MV-4-11 (cell line): Measurements from ENCODE around the gene FMO2.

Source experiments
- DNase-seq: peaks from one replicate; lab custom pipeline; 2025; lab: John Stamatoyannopoulos, UW

The FMO2 gene

DNA sequence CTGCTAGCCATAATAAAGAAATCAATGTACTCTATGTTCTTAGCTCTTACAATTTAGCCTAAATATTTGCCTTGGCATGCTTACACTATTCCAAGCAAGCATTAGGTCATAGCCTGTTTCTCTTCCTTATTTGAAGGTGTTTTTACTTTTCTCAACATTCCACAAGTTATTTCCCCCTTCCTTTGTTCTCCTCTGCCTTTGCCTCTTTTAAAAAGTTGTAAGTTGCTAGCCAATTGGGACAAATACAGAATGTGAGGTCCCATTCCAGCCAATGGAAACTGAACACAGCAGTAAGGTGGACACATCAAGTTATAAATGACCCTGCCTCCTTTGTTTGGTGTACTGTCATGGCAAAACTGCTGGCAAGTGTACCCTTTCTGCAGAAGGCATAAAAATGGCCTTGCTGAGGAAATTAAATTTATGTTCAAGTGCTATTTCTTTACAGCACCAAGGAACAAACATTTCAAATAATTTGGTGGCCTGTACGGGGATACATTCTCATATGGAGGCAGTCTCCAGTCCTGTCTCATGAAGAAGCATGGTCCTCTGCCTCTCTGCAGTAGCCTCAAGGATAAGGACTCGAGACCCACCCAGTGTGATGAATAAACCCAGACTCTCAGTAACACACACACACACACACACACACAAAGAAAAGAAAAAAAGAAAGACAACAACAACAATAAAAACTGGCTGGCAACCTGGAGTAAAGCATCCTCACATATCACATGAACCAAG is 34.4 kb downstream of the FMO2 start:
- DNase-seq, result no peak

DNA sequence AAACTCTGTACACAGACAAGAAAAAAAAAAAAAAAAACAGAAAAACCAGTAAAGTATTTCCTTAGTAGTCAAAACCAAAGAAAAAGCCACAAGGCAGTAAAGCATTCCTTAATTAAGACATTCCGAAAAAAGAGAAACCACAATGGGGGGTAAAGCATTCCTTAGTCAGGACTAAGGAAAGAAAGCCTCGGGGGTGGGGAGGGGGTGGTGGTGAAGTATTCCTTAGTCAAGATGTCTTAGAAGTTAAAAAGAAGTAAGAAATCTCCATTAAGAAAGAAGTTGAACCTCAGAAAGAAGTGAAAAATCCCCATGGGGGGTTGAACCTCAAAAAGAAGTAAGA is 35.0 kb downstream of the FMO2 start:
- DNase-seq, result no peak

DNA sequence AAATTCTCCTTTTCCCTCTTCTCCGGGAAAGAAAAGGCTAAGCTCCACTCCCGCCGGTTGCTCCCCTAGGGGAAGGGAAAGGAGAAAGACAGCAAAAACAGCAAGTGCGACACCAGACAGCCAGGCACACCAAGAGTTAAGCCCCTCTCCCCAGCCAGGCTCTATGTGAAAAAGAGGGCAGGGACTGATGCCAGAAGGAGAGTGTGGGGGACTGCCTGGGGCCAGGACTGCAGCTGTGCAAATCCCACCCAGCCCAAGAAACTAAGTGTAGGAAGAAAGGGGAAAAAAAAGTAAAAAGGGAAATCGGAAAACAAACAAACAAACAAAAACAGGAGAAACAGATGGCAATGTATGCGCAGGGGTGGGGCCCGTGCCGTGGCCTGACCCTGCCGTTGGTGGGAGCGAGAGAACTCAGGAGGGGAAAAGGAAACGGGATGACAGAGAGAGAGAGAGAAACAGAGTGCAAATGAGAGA is 35.5 kb downstream of the FMO2 start:
- DNase-seq, result no peak

DNA sequence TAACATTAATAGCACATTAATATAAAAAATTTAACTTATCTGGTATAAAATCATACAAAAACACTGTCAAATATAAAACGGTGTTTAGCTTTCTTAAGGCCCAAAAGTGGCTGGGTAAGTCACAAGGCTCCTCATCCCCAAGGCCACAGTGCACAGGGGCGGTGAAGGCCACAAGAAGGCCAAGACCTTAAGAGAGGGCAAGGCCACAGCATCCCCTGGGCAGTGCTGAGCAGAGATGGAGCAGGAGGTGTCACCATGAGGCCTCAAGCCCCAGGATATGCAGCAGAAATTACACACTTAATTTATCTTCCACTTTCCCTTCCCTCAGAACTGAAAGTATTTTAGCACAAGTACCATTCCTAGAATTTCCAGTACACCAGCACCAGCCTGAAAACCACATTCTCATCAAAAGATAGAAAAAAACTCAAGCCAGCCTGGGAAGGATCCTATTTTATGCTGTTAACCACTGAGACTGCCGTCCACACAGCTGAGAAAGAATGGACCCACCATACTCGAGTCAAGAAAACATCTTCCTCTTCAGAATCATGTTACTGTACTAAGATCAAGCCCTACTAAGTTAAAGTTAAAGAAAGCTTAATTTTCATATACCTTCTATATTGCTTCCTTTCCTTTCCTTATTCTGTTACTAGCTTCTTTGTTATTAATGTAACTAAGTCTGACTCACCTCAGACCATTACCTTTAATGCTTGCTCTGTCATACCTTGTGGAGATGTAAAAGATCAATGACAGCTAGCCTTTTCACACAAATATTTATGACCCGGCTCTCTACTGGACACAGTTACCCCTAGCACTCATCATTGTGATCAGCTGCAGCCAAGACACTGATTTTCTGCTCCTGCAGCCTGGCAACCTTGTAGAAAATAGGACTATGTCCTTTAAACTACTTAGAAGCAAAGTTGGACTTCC is 36.8 kb downstream of the FMO2 start:
- no peak for DNase-seq

DNA sequence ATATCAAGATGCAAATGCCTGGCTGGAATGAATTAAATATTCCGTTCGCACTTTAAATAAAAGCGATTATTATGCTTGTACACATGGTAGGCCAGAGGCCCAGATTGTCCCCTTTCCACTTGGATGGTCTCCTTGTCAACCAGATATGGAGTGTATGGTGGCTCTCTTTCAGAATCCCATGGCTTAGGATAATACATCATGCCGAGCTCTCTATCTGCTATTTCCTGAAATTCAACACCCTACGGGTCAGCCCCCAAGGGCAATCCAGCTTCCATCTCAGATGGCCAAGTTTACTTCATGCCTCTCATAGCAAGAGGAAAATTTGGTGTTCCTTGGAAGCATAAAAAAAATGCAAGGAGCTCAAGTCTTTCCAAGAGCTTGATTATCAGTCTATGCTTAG is 37.8 kb downstream of the FMO2 start:
- no peak for DNase-seq

DNA sequence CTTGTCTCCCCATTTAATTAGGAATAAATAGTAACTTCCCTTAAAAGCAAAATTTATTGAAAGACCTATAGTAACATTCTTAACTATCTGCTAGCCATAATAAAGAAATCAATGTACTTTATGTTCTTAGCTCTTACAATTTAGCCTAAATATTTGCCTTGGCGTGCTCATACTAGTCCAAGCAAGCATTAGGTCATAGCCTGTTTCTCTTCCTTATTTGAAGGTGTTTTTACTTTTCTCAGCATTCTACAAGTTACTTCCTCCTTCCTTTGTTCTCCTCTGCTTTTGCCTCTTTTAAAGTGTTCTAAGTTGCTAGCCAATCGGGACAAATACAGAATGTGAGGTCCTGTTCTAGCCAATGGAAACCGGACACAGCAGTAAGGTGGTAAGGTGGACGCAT is 39.2 kb downstream of the FMO2 start:
- peak; percentile 77 for DNase-seq

DNA sequence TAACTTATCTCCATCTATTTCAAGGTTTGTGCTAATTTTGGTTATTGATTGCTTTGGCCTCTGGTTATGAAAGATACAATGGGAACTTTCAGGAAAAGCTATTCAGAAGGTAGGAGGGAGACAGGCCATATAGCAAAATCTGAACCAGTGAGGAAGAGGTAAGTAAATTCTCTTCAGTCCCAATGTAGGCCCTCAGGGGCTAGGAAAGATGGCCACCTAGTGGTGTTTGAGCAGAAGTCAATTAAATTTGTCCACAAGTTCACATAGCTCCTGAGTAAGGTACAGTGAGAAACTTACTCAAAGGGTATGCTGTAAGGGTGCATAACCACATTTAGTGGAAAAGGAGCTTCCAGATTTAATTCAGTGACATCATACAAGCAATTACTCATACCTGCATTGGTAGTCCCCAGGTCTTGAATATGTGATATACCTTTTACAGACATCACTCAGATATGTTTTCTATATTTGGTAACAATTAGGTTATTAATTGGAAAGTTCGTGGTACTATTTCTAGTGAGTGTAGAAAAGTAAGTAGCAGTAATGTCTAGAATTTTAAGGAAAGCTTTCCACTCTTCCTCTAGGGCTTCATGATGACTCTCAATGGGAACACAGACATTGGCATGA is 41.8 kb downstream of the FMO2 start:
- DNase-seq, result peak; percentile 62

DNA sequence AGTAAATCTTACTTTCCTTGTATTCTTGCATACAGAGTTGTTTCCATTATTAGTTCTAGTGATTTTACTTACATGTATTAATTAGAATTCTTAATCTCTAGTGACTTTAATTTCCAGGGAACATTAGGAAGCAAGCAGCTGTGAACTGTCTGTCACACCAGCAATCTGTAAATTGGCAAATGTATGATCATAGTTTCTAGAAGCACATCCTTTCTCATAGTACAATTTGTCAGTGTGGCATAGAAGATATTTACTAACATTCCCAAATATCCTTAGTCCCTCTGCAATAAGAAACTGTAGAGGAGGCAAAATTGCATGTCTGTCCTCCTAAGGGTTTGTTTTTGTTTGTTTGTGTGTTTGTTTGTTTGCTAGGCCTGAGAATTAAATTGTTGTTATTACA is 46.2 kb downstream of the FMO2 start:
- no peak for DNase-seq

DNA sequence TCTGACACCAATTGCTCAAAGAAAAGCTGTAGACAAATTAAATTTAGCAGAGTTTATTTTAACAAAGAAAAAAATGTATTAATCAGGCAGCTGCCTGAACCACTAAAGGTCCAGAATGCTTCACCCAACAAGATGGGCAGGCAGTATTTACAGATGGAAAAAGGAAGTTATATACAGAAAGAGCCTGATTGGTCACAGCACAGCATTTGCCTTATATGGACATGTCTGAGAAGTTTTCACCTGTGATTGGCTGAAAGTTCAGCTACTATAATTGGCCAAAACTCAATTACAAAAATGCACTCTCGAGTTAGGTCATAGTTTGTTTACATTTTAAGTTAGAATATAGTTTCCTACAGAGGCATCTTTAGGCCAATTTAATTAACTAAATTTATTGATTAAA is 48.1 kb downstream of the FMO2 start:
- DNase-seq, result peak; percentile 16

DNA sequence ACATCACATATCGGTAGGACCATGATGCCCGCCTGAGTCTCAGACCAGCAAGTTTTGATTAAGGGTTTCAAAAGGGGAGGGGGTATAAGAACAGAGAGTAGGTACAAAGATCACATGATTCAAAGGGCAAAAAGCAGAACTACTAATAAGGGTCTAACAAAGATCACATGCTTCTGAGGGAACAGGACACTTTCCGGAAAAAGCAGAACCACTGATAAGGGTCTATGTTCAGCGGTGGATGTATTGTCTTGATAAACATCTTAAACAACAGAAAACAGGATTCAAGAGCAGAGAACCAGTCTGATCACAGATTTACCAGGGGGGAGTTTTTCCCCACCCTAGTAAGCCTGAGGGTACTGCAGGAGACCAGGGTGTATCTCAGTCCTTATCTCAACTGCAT is 51.1 kb downstream of the FMO2 start:
- peak; percentile 5 for DNase-seq

DNA sequence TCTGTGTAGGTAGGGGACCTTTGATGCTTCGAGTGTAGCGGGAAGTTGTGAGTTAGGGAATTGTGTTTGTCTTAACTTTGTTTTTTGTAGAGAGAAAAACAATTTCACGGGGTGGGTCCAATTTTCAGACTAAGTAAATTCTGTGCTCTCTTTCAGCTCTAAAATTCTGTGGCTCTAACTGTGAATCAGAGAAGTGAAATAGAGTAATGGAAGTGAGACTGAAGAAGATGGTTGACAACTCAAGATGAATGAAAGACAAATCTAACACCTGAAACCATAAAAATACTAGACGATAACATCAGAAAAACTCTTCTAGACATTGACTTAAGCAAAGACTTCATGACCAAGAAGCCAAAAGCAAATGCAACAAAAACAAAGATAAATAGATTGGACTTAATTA is 58.8 kb downstream of the FMO2 start:
- no peak for DNase-seq

DNA sequence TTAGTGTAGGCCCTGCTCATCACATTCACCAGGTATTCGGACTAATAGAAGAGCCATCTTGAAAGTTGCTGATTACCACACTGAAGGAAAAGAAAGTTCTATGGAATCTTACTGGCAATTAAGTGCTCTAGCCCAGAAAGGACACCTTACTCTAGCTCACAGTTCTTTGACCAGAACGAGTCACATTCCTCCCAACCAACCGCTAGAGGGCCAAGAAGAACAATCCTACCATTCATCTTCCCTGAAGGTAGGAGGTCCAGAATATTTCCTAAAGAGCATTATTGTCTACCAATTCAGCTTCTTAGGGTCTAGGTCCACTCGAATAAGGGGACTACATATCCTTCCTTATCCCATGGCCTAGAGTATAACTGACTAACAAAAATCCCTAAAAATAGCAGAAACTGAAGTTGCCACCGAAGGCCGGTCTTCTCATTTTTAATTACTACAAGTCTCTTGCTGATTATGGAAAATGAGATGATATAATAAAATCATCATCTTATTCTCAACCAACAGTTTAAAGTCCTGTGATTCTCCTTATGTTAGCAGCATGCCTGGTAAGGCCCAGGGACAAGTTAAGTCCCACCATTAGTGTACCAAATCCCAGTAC is 60.5 kb downstream of the FMO2 start:
- DNase-seq, result peak; percentile 14

DNA sequence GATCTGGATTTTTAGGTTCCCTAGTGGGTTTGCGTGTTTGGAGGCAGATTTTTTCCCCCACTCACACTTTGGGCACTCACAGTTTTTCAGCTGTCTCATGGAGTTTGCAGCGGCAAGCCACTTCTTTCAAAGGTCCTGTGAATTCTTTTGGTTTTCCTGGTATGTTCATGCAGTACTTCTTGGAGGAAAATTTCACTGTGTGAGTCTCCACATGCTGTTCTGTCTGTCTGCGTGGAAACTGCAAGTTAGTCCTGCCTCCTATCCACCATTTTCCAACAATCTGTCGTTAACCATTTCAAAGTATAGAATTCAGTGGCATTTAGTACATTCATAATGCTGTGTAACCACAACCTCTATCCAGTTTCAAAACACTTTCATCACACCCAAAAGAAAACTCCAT is 62.4 kb downstream of the FMO2 start:
- DNase-seq, result peak; percentile 22

DNA sequence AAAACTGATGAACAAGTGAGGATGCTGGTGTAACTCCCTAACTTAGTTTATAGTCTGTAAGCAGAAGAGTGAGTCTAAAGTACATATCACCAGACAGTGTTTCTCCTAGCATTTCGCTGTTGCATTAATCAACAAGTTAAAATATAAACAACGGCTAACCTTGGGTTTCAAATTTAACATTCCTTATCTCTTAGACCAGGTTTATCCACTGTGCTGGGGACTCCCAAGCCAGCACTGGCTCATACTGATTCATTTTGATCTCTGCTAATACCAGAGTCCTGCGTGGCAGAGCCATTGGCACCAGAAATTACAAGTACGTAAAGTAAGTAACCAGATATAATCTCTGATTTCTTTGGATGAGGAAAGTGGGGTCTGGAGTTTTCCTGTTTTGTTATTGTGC is 63.2 kb downstream of the FMO2 start, which contains the start of gene FMO1:
Gene FMO1 (plus strand): TSS at position 193 of the 400 bp plus-strand sequence. CDS start 9,594 bp downstream, outside the sequence.
- no peak for DNase-seq

DNA sequence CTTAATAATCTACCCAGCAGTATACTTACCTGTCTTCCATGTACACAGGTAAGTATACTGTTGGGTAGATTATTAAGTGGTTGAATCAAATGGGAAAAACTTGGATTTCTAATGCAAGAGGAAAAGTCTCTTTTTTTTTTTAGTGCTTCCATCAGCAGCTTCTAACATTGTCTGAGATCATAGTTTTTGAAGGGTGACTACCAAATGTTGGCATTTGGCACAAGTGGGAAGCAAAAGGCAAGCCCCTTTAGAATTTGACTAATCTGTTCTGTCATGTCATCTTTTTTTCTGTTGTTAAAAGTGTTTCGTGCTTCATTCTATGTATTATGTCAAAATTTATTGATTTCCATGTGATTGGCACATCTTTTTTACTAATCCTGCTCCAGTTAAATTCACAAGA is 63.7 kb downstream of the FMO2 start:
- no peak for DNase-seq

DNA sequence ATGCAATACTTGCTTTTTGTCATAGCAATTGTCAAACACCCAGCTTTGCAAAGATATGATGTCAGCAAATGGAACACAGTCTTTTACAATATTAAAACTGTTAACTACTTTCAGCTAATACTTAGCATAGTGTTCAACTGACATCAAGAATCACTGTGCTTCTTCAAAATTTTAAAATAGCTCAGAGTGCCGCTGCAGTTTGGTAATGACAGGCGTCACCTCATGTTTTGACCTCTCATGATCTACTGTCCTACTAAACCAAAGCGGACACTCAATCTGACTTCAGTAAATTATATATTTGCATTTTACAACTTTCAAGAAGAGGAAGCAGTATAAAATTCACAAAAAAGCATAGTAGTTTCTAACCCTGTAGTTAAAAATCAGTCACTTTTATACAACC is 65.2 kb downstream of the FMO2 start:
- DNase-seq, result no peak

DNA sequence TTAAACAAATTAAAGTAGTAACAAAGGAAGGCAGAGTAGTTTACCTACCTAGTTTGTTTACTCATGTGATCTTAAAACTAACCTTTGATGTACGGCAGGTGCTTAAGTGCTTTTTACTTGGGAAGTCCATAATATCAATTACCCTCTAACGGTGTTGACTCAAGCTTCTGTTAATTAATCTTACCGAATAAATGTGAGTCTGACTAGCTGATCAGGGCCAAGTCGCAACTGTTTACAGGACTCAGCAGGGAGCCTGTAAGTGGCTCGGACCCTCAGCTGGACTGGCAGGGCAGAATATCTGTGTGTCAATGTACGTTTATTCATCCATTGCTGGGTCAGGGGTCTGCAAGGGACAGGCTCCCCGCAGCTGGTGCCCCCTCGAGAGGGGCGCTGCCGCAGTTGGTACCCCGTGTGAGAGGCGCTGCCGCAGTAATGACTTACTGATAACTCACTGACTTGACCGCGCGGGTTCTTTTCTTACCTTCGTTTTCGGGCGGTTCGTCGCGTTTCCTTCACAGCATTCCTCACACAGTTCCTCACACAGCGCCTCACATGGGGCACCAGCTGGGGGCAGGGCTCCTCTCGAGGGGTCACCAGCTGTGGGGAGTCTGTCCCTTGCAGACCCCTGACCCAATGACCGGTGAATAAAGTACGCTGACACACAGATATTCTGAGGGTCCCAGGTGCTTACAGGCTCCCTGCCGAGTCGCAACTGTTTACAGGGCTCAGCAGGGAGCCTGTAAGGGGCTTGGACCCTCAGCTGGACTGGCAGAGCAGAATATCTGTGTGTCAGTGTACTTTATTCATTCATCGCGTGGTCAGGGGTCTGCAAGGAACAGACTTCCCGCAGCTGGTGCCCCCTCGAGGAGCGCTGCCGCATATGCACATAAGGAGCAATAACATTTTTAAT is 66.2 kb downstream of the FMO2 start:
- DNase-seq, result peak; percentile 19

DNA sequence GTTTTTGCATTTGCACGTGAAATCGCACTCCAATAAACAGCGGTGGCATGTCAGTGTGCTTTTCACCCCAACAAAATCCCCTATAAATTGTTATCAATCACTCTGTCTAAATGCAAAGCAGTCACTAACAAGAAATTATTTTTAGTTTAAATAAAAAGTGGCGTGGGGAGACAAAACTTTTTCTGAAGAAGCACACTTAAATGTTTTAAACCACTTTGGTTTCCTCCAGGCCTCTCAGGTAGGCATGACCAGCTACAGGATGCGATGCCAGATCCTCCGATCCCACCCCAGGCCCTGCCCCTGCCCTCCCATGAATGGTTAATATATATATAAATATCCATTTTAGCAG is 66.8 kb downstream of the FMO2 start:
- no peak for DNase-seq

DNA sequence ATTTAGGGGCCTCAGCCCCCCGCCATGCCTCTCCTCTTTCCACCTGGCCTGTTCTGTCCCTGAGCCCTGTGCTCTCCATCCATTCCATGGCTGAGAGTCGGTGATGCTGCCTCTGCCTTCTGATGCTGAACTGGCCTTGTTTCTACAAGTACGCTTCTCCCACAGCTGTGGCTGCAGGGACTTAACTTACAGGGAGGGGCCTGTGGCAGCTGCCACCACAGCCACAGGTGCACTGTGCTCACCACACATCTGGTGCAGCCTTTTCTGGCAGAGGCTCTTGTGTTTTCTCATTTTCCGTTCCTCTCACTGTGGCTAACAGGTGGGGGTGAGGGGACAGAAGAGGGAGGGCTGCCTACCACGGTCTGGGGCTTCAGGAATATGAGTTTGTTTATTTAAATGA is 67.4 kb downstream of the FMO2 start:
- DNase-seq, result peak; percentile 13

DNA sequence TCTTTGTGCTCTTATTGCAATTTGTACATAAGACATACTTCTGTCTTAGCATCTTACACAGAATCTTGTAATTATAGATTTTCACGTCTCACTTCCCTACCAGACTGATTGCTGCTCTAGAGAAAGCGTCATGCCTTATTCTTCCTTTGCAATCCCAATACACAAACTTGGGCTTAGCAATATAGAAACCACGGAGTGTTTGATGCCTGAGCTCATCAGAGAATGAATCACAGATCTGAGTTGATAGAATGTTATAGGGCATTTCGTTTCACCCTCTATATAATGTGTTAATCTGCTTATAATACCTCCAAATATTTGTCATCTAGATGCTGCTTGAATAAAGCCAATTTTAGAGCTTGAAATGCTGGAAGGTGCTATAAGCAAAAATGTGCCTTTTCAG is 69.8 kb downstream of the FMO2 start:
- no peak for DNase-seq

DNA sequence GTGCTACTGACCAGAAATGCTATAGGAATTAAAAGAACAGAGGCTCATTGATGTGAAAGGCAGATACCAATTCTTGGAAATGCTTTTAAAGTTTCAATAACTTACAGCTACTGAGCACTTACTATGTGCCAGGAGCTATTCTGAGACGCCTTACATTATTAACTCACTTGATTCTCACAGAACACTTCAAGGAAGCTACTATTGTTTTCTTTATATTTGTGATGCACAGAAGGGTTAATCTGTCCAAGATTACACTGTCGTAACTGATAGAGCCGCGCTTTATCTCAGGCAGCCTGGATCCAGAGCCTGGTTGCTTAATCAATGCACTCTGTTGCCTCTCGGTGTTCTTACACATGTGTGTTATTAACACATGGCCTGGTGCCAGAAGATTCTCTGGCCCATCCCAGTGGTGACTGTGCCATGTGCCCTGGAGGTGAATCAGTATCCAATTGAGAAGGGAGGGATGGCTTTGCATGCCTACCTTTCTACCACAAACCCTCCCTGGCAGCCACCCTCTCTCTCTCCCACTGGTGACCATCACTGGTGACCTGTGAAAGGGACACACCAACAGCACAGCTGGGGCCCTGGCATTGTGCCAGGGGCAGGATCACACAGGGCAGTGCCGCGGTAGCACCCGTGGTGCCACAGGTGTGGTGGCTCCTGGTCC is 72.0 kb downstream of the FMO2 start:
- DNase-seq, result no peak
